Lower leg skin (tissue), 4 donors: ENCODE data around the gene TSKU. TPM values are rescaled to one million over a fixed set of nuclear protein-coding genes. Genes with fewer than 3 reads are reported as not detected.
A peak's percentile ranks its signal among the peaks of the same experiment; 100 is the strongest.

ENCODE experiments used
- DNase-seq, 2 donors: peaks; one replicate each; pipeline ENCODE4 v3.0.0-alpha.2; 2019; ENCODE audit warnings: low spot score in 2 of 2
- H3K4me3 ChIP-seq: fragments of 200-600 bp; sonication (generic); 2 replicates; pipeline ENCODE4 v1.5.1; 2017; ENCODE audit warnings: mild to moderate bottlenecking, low read depth; ENCODE audit not compliant: poor library complexity, severe bottlenecking
- POLR2A ChIP-seq, 2 donors: fragments of 450-650 bp; IDR thresholded peaks; one replicate each; pipeline ENCODE4 v1.6.1; 2016 to 2017; ENCODE audit warnings: antibody characterized with exemption in 2 of 2, mild to moderate bottlenecking in 1 of 2, moderate library complexity in 1 of 2
- WGBS, 2 donors: methylation state at CpG; one replicate each; pipeline ENCODE4 v1.1.5; 2018; 5-methylcytosine and 5-hydroxymethylcytosine counted together
- intact Hi-C: fragments of 100-400 bp; cut with DNase I; formaldehyde crosslinking; loops from one replicate; pipeline ENCODE4 v1.15.0; 2023; ENCODE audit warnings: low total_unique reads
- total RNA-seq, 4 donors: library from RNA; depleted of rRNA; stranded (reverse); fragments of >200 nt; gene quantifications; one replicate each; pipeline ENCODE4 v1.1.0, GENCODE V29; 2016
- TF ChIP-seq, protein P1 (sequence below), 3 donors: fragments of 450-650 bp; IDR thresholded peaks; one replicate each; pipeline ENCODE4 v1.5.1; 2016; ENCODE audit warnings: antibody characterized with exemption in 3 of 3, mild to moderate bottlenecking in 3 of 3, moderate library complexity in 2 of 3

TSKU gene
- total RNA-seq, 4 donors from 2014 or later: 113 to 125 (median 120) TPM

GRCh38 chr11:76766521-76766920 lies 16.6 kb upstream of the TSKU start:
- H3K4me3 ChIP-seq: no peak overlapping the region
- no peak for DNase-seq
- WGBS, 2 donors: 90 to 92% methylated on average over 6 of the region's 6 CpGs
- no peak for TF ChIP-seq POLR2A (IDR thresholded peaks at IDR 0.05)
- intact Hi-C loops: no loop called here

GRCh38 chr11:76767659-76768058 lies 15.5 kb upstream of the TSKU start:
- no peak for TF ChIP-seq POLR2A (IDR thresholded peaks at IDR 0.05)
- TF ChIP-seq, protein P1, sequence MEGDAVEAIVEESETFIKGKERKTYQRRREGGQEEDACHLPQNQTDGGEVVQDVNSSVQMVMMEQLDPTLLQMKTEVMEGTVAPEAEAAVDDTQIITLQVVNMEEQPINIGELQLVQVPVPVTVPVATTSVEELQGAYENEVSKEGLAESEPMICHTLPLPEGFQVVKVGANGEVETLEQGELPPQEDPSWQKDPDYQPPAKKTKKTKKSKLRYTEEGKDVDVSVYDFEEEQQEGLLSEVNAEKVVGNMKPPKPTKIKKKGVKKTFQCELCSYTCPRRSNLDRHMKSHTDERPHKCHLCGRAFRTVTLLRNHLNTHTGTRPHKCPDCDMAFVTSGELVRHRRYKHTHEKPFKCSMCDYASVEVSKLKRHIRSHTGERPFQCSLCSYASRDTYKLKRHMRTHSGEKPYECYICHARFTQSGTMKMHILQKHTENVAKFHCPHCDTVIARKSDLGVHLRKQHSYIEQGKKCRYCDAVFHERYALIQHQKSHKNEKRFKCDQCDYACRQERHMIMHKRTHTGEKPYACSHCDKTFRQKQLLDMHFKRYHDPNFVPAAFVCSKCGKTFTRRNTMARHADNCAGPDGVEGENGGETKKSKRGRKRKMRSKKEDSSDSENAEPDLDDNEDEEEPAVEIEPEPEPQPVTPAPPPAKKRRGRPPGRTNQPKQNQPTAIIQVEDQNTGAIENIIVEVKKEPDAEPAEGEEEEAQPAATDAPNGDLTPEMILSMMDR (IDR thresholded peaks at IDR 0.05): no peak
- H3K4me3 ChIP-seq: no peak overlapping the region
- WGBS, 2 donors: 29 to 43% methylated on average over 4 to 5 of the region's 5 CpGs
- intact Hi-C loops: no loop called here
- DNase-seq: no peak

DNA sequence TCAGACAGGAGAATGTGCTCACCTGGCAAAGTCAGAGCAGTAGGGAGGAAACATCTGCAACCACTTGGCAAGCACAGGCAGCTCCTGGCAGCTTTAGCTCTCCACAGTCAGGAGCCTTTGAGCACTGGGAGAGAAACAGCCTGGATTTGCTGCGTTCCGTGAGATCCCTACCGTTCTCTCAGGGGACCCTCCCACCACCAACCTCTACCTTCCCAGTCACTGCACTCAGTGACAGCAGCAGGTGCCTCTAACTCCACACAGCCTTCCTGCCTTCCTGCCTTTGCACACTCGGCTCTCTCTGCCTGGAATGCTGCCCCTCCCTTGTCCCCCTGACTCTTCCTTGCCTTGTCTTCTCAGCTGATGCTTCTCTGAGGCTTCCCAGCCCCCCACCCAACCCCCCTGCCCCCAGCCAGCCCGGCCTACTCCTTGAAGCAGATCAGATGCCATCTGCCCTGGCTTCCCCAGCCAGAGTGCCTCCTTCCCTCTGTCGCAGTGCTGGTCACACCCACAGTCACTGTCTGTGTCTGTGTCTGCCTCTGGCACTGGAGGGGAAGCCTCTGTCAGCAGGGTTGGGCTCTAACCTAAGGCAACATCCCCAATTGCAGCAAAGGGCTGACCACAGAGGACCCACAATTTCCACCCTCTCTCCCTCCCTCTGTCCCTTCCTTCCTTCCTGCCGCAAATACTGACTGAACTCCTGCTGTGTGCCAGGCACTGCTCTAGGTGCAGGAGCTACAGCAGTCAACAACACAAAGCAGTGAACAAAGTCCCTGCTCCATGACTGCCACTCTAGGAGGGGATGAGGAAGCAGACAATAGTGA lies 14.9 kb upstream of the TSKU start:
- intact Hi-C loops: no loop called here
- 4 to 13% methylated on average over 5 to 7 of the region's 7 CpGs for WGBS, 2 donors
- DNase-seq: peak in 1 of 2 donors; percentile 71
- no peak for TF ChIP-seq POLR2A (IDR thresholded peaks at IDR 0.05)
- TF ChIP-seq, protein P1 (IDR thresholded peaks at IDR 0.05): no peak
- H3K4me3 ChIP-seq: no peak overlapping the region

DNA sequence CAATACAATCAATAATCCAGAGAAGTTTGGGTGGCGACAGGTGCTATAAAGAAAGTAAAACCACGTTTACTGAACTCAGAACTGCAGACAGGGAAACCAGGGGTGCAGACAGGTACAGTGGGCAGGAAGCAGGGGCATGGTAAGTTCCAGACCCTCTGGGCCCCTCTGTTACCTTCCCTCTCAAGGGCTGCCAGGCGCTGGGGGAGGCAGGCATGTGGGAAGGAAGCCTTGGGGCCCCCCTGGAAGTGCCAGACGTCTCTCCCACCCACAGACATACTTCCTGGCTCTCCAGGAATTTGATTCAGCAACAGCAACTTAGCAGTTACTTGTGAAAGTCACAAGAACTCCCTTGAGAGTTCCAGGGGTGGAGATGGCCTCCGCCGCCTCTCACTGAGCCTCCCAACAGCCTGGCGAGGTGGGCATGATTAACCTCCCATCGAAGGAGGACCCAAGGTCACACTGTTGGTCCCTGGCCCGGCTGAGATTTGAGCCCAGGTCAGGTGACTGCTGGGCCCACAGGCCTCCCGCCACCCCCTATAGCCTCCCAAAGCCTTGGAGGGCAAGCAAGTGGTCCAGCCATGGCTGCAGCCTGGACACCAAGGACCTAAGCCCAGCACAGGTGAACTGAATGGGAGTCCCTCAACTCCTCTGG lies 14.1 kb upstream of the TSKU start:
- no peak for TF ChIP-seq POLR2A (IDR thresholded peaks at IDR 0.05)
- TF ChIP-seq, protein P1 (IDR thresholded peaks at IDR 0.05): no peak
- intact Hi-C loops: no loop called here
- DNase-seq: no peak
- no peak overlapping the region for H3K4me3 ChIP-seq
- 50 to 55% methylated on average over 9 to 10 of the region's 10 CpGs for WGBS, 2 donors

DNA sequence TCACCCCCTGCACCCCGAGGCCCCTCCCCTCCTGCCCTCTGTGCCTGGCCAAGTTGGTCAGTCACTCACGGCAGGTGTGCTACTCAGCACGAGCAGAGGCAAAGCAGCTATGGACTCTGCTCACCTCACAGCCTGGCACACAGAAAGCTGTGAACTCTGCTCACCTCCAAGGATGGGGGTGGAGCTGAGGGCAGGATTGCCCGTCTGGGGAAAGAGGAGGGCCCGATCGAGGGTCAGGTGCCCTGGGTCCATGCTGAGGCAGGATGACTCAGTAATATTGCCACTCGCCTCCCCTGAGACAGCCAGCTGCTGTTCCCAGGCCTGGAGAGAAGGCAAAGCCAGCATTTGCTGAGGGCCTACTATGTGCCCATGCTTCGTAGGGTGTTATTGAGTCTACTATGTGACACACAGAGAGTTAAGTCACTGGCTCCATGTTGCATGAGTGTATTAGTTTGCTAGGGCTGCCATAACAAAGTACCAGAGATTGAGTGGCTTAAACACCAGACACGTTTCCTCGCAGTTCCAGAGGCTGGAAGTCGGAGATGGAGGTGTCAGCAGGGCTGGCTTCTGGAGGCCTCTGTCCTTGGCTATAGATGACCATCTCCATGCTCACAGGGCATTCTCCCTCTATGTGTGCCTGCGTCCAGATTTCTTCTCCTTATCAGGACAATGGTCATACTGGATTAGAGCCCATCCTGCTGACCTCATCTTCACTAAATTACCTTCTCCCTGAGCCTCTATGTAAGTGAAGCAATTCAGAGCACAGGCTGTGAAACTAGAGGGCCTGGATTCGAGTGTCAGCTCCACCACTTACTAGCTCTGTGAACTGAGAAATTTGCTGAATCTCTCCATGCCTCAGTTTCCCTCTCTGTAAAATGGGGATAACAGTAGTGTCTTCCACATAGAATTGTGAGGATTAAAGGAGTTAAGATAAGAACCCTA lies 13.2 kb upstream of the TSKU start:
- 68 to 80% methylated on average over 10 to 12 of the region's 13 CpGs for WGBS, 2 donors
- TF ChIP-seq, protein P1 (IDR thresholded peaks at IDR 0.05): no peak
- TF ChIP-seq POLR2A (IDR thresholded peaks at IDR 0.05): no peak
- intact Hi-C loops: no loop called here
- no peak overlapping the region for H3K4me3 ChIP-seq
- DNase-seq: no peak
